Neural cell (in vitro differentiated cells): ENCODE measurements around the gene PARVA. TPM values are rescaled to one million over a fixed set of nuclear protein-coding genes. Genes with fewer than 3 reads are reported as not detected.

Source experiments
- H2AFZ ChIP-seq: fragments of 200-600, 300-800 bp; sonication (generic), shearing (Covaris generic); 2 replicates; pipeline ENCODE4 v1.6.0; 2014; ENCODE audit warnings: low read depth, mild to moderate bottlenecking, antibody characterized with exemption, low read length, moderate library complexity
- H3F3A ChIP-seq: fragments of 200-600 bp; shearing (Covaris generic); 2 replicates; pipeline ENCODE4 v1.6.1; 2016; ENCODE audit warnings: mild to moderate bottlenecking, moderate library complexity, mixed read lengths, antibody characterized with exemption, low read length; ENCODE audit not compliant: insufficient read depth, poor library complexity, severe bottlenecking
- H3K27ac ChIP-seq: fragments of 200-600, 300-800 bp; sonication (generic), shearing (Covaris generic); 2 replicates; pipeline ENCODE4 v1.5.1; 2014; ENCODE audit warnings: mild to moderate bottlenecking, low read length, moderate library complexity
- H3K27me3 ChIP-seq: fragments of 300-800, 200-600 bp; sonication (generic), shearing (Covaris generic); 2 replicates; pipeline ENCODE4 v1.6.0; 2014; ENCODE audit warnings: mild to moderate bottlenecking, low read depth, low read length, moderate library complexity; ENCODE audit not compliant: insufficient read depth
- H3K36me3 ChIP-seq: fragments of 300-800, 200-600 bp; sonication (generic), shearing (Covaris generic); 2 replicates; pipeline ENCODE4 v1.5.1; 2014; ENCODE audit warnings: mild to moderate bottlenecking, antibody characterized with exemption, low read length, moderate library complexity; ENCODE audit not compliant: insufficient read depth
- H3K4me2 ChIP-seq: fragments of 300-800, 200-600 bp; sonication (generic), shearing (Covaris generic); 2 replicates; pipeline ENCODE4 v1.6.0; 2014; ENCODE audit warnings: mild to moderate bottlenecking, low read length
- H3K4me3 ChIP-seq: fragments of 300-800, 200-600 bp; sonication (generic), shearing (Covaris generic); 2 replicates; pipeline ENCODE4 v1.5.1; 2014; ENCODE audit warnings: mild to moderate bottlenecking, low read length, moderate library complexity
- H3K79me2 ChIP-seq: fragments of 200-600 bp; shearing (Covaris generic); replicated peaks from 2 replicates; pipeline ENCODE4 v1.6.0; 2014; ENCODE audit warnings: mild to moderate bottlenecking, low read length, moderate library complexity; ENCODE audit not compliant: insufficient read depth
- H3K9ac ChIP-seq: fragments of 300-800, 200-600 bp; sonication (generic), shearing (Covaris generic); 2 replicates; pipeline ENCODE4 v1.6.1; 2016; ENCODE audit warnings: mild to moderate bottlenecking, low read length, mixed read lengths
- H3K9me2 ChIP-seq: fragments of 200-600 bp; shearing (Covaris generic); 2 replicates; pipeline ENCODE4 v1.6.1; 2016; ENCODE audit warnings: mild to moderate bottlenecking, low read length, mixed read lengths; ENCODE audit not compliant: insufficient read depth
- H3K9me3 ChIP-seq: fragments of 200-600, 300-800 bp; sonication (generic), shearing (Covaris generic); 2 replicates; pipeline ENCODE4 v1.6.1; 2016; ENCODE audit warnings: mild to moderate bottlenecking, mixed run types, low read length, moderate library complexity, mixed read lengths
- H4K20me1 ChIP-seq: fragments of 200-600 bp; shearing (Covaris generic); 2 replicates; pipeline ENCODE4 v1.6.1; 2016; ENCODE audit warnings: mild to moderate bottlenecking, mixed run types; ENCODE audit not compliant: insufficient read depth
- EP300 ChIP-seq: fragments of 450-650 bp; conservative IDR thresholded peaks from 2 replicates; pipeline ENCODE4 v1.6.1; 2014; ENCODE audit warnings: antibody characterized with exemption, mild to moderate bottlenecking, moderate library complexity; ENCODE audit not compliant: poor library complexity, severe bottlenecking
- EZH2 ChIP-seq: fragments of 200-600, 300-800 bp; shearing (Covaris generic), sonication (generic); IDR thresholded peaks from 2 replicates; pipeline ENCODE4 v1.6.1; 2014; ENCODE audit warnings: antibody characterized with exemption, low read length, borderline replicate concordance, mild to moderate bottlenecking; ENCODE audit not compliant: insufficient read depth, poor library complexity, severe bottlenecking
- MXI1 ChIP-seq: fragments of 450-650 bp; conservative IDR thresholded peaks from 2 replicates; pipeline ENCODE4 v1.6.1; 2014; ENCODE audit warnings: antibody characterized with exemption, mild to moderate bottlenecking; ENCODE audit not compliant: poor library complexity, severe bottlenecking
- POLR2AphosphoS5 ChIP-seq: IDR thresholded peaks from 2 replicates; pipeline ENCODE4 v1.6.1; 2012
- RAD21 ChIP-seq: fragments of 450-650 bp; conservative IDR thresholded peaks from 2 replicates; pipeline ENCODE4 v1.6.1; 2014; ENCODE audit warnings: antibody characterized with exemption, mild to moderate bottlenecking, moderate library complexity
- SMC3 ChIP-seq: fragments of 450-650 bp; conservative IDR thresholded peaks from 2 replicates; pipeline ENCODE4 v1.6.1; 2014; ENCODE audit warnings: antibody characterized with exemption, mild to moderate bottlenecking, moderate library complexity; ENCODE audit not compliant: poor library complexity
- TAF1 ChIP-seq: IDR thresholded peaks from 2 replicates; pipeline ENCODE4 v1.6.1; 2012; ENCODE audit warnings: low read depth
- polyA plus RNA-seq: library from polyadenylated mRNA; depleted of rRNA; stranded (reverse); fragments of >200 nt; gene quantifications from 2 replicates; pipeline ENCODE4 v1.2.3, GENCODE V29; 2014
- TF ChIP-seq, protein P1 (sequence below): fragments of 450-650 bp; IDR thresholded peaks from 2 replicates; pipeline ENCODE4 v1.5.1; 2014; ENCODE audit warnings: antibody characterized with exemption, mild to moderate bottlenecking, moderate library complexity; ENCODE audit not compliant: poor library complexity, severe bottlenecking
- TF ChIP-seq, protein P2 (sequence below): IDR thresholded peaks from 2 replicates; pipeline ENCODE4 v1.6.1; 2012; ENCODE audit warnings: borderline replicate concordance

Gene PARVA
- polyA plus RNA-seq, 1 donor from 2014 or later: 0.94 TPM

DNA sequence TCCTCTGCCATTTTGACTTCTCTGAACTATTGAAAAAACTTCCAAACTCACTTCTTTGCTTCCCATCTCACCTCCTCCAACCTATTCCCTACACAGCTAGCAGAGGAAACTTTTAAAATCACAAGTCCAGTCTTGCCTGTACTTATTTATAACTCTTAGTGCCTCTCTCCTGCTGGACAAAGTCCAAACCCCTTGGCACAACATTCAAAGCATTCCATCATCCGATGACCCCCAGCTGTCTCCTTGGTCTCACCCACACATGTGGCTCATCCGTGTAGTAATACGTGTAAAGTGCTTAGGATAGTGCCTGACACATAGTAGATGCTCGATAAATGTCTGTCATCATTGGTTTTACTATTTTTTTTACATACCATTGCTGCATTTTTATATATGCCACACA is 101.4 kb downstream of the PARVA start:
- no peaks in the 10 kb centered on the region for H3F3A ChIP-seq
- H3K36me3 ChIP-seq: no peaks in the 10 kb centered on the region
- H3K79me2 ChIP-seq: no peaks in the 10 kb centered on the region
- H4K20me1 ChIP-seq: no peaks in the 10 kb centered on the region
- H3K4me3 ChIP-seq: no peak overlapping the region
- H3K9me2 ChIP-seq: no peaks in the 10 kb centered on the region
- H3K9ac ChIP-seq: no peak overlapping the region
- no peaks in the 10 kb centered on the region for H3K9me3 ChIP-seq
- H3K27me3 ChIP-seq: no peaks in the 10 kb centered on the region
- no peak overlapping the region for H2AFZ ChIP-seq
- TF ChIP-seq, protein P1, sequence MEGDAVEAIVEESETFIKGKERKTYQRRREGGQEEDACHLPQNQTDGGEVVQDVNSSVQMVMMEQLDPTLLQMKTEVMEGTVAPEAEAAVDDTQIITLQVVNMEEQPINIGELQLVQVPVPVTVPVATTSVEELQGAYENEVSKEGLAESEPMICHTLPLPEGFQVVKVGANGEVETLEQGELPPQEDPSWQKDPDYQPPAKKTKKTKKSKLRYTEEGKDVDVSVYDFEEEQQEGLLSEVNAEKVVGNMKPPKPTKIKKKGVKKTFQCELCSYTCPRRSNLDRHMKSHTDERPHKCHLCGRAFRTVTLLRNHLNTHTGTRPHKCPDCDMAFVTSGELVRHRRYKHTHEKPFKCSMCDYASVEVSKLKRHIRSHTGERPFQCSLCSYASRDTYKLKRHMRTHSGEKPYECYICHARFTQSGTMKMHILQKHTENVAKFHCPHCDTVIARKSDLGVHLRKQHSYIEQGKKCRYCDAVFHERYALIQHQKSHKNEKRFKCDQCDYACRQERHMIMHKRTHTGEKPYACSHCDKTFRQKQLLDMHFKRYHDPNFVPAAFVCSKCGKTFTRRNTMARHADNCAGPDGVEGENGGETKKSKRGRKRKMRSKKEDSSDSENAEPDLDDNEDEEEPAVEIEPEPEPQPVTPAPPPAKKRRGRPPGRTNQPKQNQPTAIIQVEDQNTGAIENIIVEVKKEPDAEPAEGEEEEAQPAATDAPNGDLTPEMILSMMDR: no peak
- TF ChIP-seq POLR2AphosphoS5 (no peak), TAF1 (no peak), RAD21 (no peak), SMC3 (no peak), EZH2 (no peak), EP300 (no peak), MXI1 (no peak)
- TF ChIP-seq, protein P2, sequence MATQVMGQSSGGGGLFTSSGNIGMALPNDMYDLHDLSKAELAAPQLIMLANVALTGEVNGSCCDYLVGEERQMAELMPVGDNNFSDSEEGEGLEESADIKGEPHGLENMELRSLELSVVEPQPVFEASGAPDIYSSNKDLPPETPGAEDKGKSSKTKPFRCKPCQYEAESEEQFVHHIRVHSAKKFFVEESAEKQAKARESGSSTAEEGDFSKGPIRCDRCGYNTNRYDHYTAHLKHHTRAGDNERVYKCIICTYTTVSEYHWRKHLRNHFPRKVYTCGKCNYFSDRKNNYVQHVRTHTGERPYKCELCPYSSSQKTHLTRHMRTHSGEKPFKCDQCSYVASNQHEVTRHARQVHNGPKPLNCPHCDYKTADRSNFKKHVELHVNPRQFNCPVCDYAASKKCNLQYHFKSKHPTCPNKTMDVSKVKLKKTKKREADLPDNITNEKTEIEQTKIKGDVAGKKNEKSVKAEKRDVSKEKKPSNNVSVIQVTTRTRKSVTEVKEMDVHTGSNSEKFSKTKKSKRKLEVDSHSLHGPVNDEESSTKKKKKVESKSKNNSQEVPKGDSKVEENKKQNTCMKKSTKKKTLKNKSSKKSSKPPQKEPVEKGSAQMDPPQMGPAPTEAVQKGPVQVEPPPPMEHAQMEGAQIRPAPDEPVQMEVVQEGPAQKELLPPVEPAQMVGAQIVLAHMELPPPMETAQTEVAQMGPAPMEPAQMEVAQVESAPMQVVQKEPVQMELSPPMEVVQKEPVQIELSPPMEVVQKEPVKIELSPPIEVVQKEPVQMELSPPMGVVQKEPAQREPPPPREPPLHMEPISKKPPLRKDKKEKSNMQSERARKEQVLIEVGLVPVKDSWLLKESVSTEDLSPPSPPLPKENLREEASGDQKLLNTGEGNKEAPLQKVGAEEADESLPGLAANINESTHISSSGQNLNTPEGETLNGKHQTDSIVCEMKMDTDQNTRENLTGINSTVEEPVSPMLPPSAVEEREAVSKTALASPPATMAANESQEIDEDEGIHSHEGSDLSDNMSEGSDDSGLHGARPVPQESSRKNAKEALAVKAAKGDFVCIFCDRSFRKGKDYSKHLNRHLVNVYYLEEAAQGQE: no peak
- no peak overlapping the region for H3K27ac ChIP-seq
- H3K4me2 ChIP-seq: no peak overlapping the region

DNA sequence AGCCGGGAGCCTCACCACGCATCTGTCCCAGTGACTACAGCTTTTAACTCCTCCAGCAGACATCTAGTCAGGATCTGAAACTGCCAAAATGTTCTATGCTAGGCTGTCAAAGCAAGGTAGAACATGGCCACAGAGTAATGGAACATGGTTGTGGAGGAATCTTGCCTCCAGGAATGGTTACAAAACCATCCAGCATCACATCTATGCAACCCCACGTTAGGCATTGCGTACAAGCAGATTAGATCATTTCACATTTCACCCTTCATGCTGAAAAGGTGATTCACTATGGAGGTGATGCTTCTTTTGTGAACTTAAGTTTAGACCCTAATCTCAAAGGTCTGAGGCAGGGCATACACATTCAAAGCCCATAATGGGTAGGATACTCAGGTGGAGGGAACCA is 103.0 kb downstream of the PARVA start:
- Histone ChIP-seq H3K27ac (no peak overlapping the region), H3F3A (no peaks in the 10 kb centered on the region), H3K9me2 (no peaks in the 10 kb centered on the region), H3K4me3 (no peak overlapping the region), H3K79me2 (no peaks in the 10 kb centered on the region), H3K9ac (no peak overlapping the region), H3K4me2 (no peak overlapping the region), H2AFZ (no peak overlapping the region), H3K9me3 (no peaks in the 10 kb centered on the region), H4K20me1 (no peaks in the 10 kb centered on the region), H3K27me3 (no peaks in the 10 kb centered on the region), H3K36me3 (no peaks in the 10 kb centered on the region)
- TF ChIP-seq, protein P2: no peak
- TF ChIP-seq EP300: no peak
- TF ChIP-seq RAD21: no peak
- no peak for TF ChIP-seq TAF1
- TF ChIP-seq EZH2: no peak
- TF ChIP-seq, protein P1: no peak
- TF ChIP-seq MXI1: no peak
- no peak for TF ChIP-seq POLR2AphosphoS5
- TF ChIP-seq SMC3: no peak
